ENCODE results near the gene COX6A2. TPM values are rescaled to one million over a fixed set of nuclear protein-coding genes. Genes with fewer than 3 reads are reported as not detected.
"Not testable (repeated sequence)": the region's sequence is repeated elsewhere in the genome, so short reads cannot be mapped to it uniquely, and the experiment has no call there.

Gene COX6A2
- total RNA-seq, 4 donors from 2014 or later = not detected

- ATAC-seq = no peak
- no peak for TF ChIP-seq EP300 (IDR thresholded peaks at IDR 0.05)
- TF ChIP-seq POLR2AphosphoS5 (IDR thresholded peaks at IDR 0.05) = no peak
- no peak for TF ChIP-seq POLR2A (IDR thresholded peaks at IDR 0.05)
- TF ChIP-seq CTCF (IDR thresholded peaks at IDR 0.05) = no peak
- H3K9me3 ChIP-seq = peaks cover 0 to 5% (median 0%) of the 10 kb centered on the region in 3 donors
- no peaks in the 10 kb centered on the region for H3K4me1 ChIP-seq
- WGBS, 2 donors (ENCODE audit: low coverage in 1 of 2) = 64 to 66% methylated on average over 2 to 6 of the region's 6 CpGs
- H3K4me3 ChIP-seq = no peak overlapping the region
- H3K36me3 ChIP-seq = no peaks in the 10 kb centered on the region
- no peak overlapping the region for H3K27ac ChIP-seq
- H3K27me3 ChIP-seq = peaks cover 52% of the 10 kb centered on the region
Measured at GRCh38 chr16:31421587-31421986, 6.6 kb downstream of the COX6A2 start.

- H3K27me3 ChIP-seq = peaks cover 52% of the 10 kb centered on the region
- TF ChIP-seq POLR2AphosphoS5 (IDR thresholded peaks at IDR 0.05) = no peak
- no peak for TF ChIP-seq CTCF (IDR thresholded peaks at IDR 0.05)
- no peak for TF ChIP-seq POLR2A (IDR thresholded peaks at IDR 0.05)
- no peak for TF ChIP-seq EP300 (IDR thresholded peaks at IDR 0.05)
- H3K9me3 ChIP-seq = peaks cover 0 to 5% (median 0%) of the 10 kb centered on the region in 3 donors
- ATAC-seq = no peak
- H3K27ac ChIP-seq = no peak overlapping the region
- H3K4me1 ChIP-seq = no peaks in the 10 kb centered on the region
- no peak overlapping the region for H3K4me3 ChIP-seq
- no peaks in the 10 kb centered on the region for H3K36me3 ChIP-seq
- 84 to 94% methylated on average over 3 of the region's 3 CpGs for WGBS, 2 donors (ENCODE audit: low coverage in 1 of 2)
Measured at GRCh38 chr16:31420037-31420436, 8.1 kb downstream of the COX6A2 start.

- no peak for ATAC-seq
- TF ChIP-seq POLR2AphosphoS5 (IDR thresholded peaks at IDR 0.05) (no peak), EP300 (IDR thresholded peaks at IDR 0.05) (no peak), CTCF (IDR thresholded peaks at IDR 0.05) (no peak), POLR2A (IDR thresholded peaks at IDR 0.05) (no peak)
- H3K27ac ChIP-seq = no peak overlapping the region
- peaks cover 0 to 5% (median 0%) of the 10 kb centered on the region in 3 donors for H3K9me3 ChIP-seq
- 84 to 92% methylated on average over 4 to 5 of the region's 5 CpGs for WGBS, 2 donors (ENCODE audit: low coverage in 1 of 2)
- H3K36me3 ChIP-seq = no peaks in the 10 kb centered on the region
- no peak overlapping the region for H3K4me3 ChIP-seq
- peaks cover 52% of the 10 kb centered on the region for H3K27me3 ChIP-seq
- no peaks in the 10 kb centered on the region for H3K4me1 ChIP-seq
Measured at GRCh38 chr16:31417916-31418315, 10.2 kb downstream of the COX6A2 start.

GRCh38 chr16:31417036-31417435 lies 11.1 kb downstream of the COX6A2 start:
- H3K4me3 ChIP-seq, H3K36me3 ChIP-seq, H3K27ac ChIP-seq, H3K9me3 ChIP-seq, H3K4me1 ChIP-seq, ATAC-seq: not testable (repeated sequence)
- 69 to 76% methylated on average over 2 of the region's 2 CpGs for WGBS, 2 donors (ENCODE audit: low coverage in 1 of 2)
- H3K27me3 ChIP-seq = peaks cover 43% of the 10 kb centered on the region

GRCh38 chr16:31416371-31416770 lies 11.8 kb downstream of the COX6A2 start:
- no peaks in the 10 kb centered on the region for H3K4me1 ChIP-seq
- no peak for ATAC-seq
- 81 to 100% methylated on average over 1 to 7 of the region's 11 CpGs for WGBS, 2 donors (ENCODE audit: low coverage in 1 of 2)
- H3K36me3 ChIP-seq = no peaks in the 10 kb centered on the region
- no peak for TF ChIP-seq CTCF (IDR thresholded peaks at IDR 0.05)
- TF ChIP-seq EP300 (IDR thresholded peaks at IDR 0.05) = no peak
- no peak for TF ChIP-seq POLR2AphosphoS5 (IDR thresholded peaks at IDR 0.05)
- no peak for TF ChIP-seq POLR2A (IDR thresholded peaks at IDR 0.05)
- peaks cover 37% of the 10 kb centered on the region for H3K27me3 ChIP-seq
- no peak overlapping the region for H3K4me3 ChIP-seq
- no peak overlapping the region for H3K27ac ChIP-seq
- peaks cover 0 to 5% (median 0%) of the 10 kb centered on the region in 3 donors for H3K9me3 ChIP-seq

Measured in gastroesophageal sphincter (tissue), 4 donors.